NOMO-1 (cell line): ENCODE measurements around the gene OPA1.

Experiments
- DNase-seq, 2 experiments: peaks; one replicate each; lab custom pipeline; 2025; ENCODE audit not compliant: unreplicated experiment in 2 of 2; lab: John Stamatoyannopoulos, UW

Gene OPA1

GRCh38 chr3:193693774-193694173 is 100.8 kb downstream of the OPA1 start:
- peak; percentile 44 to 69 for DNase-seq

GRCh38 chr3:193701953-193702635 is 109.1 kb downstream of the OPA1 start:
- DNase-seq: peak; percentile 34 to 65

- DNase-seq: peak; percentile 1 to 29
Measured at GRCh38 chr3:193702967-193703366, 110.0 kb downstream of the OPA1 start.

GRCh38 chr3:193704431-193704830 is 111.4 kb downstream of the OPA1 start:
- no peak for DNase-seq

- DNase-seq: no peak
Measured at GRCh38 chr3:193708270-193708669, 115.3 kb downstream of the OPA1 start.

GRCh38 chr3:193710286-193711165 is 117.5 kb downstream of the OPA1 start:
- no peak for DNase-seq

- DNase-seq: no peak
Measured at GRCh38 chr3:193711166-193711485, 118.1 kb downstream of the OPA1 start.

- no peak for DNase-seq
Measured at GRCh38 chr3:193711523-193711963, 118.5 kb downstream of the OPA1 start.

- no peak for DNase-seq
Measured at GRCh38 chr3:193711964-193712598, 119.1 kb downstream of the OPA1 start.

- no peak for DNase-seq
Measured at GRCh38 chr3:193712938-193713337, 119.9 kb downstream of the OPA1 start.

- no peak for DNase-seq
Measured at GRCh38 chr3:193714523-193715137, 121.6 kb downstream of the OPA1 start.

- peak; percentile 64 to 75 for DNase-seq
Measured at GRCh38 chr3:193716150-193716549, 123.1 kb downstream of the OPA1 start.

- no peak for DNase-seq
Measured at GRCh38 chr3:193719735-193720134, 126.7 kb downstream of the OPA1 start.

GRCh38 chr3:193720169-193720568 is 127.2 kb downstream of the OPA1 start:
- no peak for DNase-seq

GRCh38 chr3:193722566-193722965 is 129.6 kb downstream of the OPA1 start:
- no peak for DNase-seq

- DNase-seq: no peak
Measured at GRCh38 chr3:193727089-193727488, 134.1 kb downstream of the OPA1 start.

GRCh38 chr3:193728429-193729087 is 135.6 kb downstream of the OPA1 start:
- no peak for DNase-seq

GRCh38 chr3:193729088-193729465 is 136.1 kb downstream of the OPA1 start:
- DNase-seq: no peak

- no peak for DNase-seq
Measured at GRCh38 chr3:193729601-193730000, 136.6 kb downstream of the OPA1 start.

- no peak for DNase-seq
Measured at GRCh38 chr3:193730511-193730910, 137.5 kb downstream of the OPA1 start.

- no peak for DNase-seq
Measured at GRCh38 chr3:193730976-193731375, 138.0 kb downstream of the OPA1 start.
